GM19023 (cell line): ENCODE data around the gene THSD4.
"Not testable (repeated sequence)": the region's sequence is repeated elsewhere in the genome, so short reads cannot be mapped to it uniquely, and the experiment has no call there.

Source experiments
- ATAC-seq: cut with Tn5 transposase; IDR thresholded peaks from one replicate; pipeline ENCODE4 v1.9.1; 2021; ENCODE audit warnings: mild to moderate bottlenecking, moderate library complexity; ENCODE audit not compliant: unreplicated experiment

The THSD4 gene

DNA sequence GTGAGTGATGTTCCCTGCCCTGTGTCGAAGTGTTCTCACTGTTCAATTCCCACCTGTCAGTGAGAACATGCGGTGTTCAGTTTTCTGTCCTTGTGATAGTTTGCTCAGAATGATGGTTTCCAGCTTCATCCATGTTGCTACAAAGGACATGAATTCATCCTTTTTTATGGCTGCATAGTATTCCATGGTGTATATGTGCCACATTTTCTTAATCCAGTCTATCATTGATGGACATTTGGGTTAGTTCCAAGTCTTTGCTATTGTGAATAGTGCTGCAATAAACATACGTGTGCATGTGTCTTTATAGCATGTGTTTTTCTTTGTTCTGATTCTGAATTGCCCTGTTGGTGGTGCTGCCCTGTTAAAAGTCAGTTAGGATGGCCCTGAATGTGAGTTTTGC lies 204.2 kb downstream of the THSD4 start:
- not testable (repeated sequence) for ATAC-seq

DNA sequence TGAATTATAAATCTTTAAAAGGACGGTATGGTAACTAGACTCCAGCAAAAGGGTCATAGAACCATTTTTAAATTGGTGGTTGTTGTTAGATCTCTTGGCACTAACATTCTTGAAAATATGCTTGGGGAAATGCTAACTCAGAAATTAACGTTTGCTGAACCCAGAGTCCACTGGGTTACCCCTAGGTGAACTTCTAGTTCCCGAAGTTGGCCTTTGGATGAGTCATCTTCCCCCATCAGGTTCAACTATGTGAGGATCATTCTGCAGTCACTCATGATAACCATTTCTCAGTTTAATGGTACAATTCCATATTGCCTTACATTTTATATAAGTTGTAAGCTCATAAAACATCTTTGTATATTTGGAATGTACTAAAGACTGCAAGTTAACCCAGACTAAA lies 204.7 kb downstream of the THSD4 start:
- no peak for ATAC-seq

DNA sequence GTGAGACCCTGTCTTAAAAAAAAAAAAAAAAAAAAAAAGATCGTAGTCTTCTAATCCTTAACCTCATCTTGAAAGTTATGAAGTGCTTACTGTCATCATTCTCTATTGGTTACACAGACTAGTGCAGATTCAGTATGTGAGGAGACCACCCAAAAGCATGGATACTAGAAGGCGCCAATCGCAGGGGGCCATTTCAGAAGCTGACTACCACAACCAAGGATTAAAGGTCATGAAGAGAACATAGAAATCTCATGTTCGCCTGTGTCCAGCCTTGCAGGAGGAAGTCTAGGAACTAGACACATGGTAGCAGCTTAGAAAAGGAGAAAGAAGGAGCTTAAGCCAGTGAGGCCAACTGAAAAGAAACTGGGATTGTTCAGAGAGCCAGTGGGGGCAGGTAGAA lies 207.8 kb downstream of the THSD4 start:
- no peak for ATAC-seq

DNA sequence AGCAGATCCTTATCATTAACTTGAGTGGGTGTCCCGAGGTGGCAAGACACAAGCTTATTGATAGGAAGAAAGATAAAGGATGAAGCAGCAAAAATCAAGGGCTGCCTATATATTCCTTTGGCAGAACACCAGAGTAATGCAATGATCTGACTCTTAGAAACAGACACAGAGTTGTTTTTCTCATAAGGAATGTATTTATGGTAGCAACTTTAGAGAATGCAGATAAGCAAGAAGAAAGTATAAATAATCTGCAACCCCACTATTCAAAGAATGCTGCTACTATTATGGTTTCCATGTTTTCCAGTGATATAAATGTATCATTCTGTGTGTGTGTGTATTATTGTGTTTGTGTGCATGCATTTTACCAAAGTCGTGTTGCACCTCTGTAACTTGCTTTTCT lies 208.3 kb downstream of the THSD4 start:
- ATAC-seq, result no peak

DNA sequence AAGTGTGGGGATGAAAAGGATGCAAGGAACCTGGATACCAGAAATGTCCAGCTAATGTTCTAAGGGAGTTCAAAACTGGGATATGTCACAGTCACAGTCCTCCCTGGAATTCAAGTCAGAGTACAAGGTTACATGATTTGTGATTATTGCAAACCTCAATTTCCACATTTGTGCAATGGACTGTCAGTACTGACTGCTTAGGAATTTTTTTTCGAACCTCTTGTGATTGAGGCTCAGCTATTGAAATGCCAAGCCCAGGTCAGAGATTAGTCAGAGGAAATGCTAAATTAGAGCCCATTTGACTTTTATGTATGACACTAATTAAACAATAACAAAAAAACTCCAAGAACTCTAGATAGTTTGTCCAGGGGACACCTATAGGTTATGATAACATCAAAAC lies 210.2 kb downstream of the THSD4 start:
- ATAC-seq, result no peak

DNA sequence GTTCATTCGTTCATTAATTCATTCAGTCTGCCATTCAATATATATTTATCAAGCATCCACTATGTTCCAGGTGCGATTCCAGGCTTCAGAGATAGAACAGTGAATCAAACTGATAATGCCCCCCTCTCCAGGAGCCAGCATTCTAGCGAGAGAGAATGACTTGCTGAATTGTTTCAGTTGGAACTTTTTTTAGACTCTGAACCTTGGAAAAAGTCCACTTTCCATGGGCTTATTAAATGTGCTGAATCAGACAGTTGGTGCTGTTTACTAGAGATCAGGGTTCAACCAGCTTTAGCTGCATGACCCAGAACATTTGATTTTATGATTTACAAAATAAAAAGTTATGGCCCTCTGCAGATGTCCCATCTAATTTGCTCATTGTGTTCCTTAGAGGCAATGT lies 213.2 kb downstream of the THSD4 start:
- no peak for ATAC-seq

DNA sequence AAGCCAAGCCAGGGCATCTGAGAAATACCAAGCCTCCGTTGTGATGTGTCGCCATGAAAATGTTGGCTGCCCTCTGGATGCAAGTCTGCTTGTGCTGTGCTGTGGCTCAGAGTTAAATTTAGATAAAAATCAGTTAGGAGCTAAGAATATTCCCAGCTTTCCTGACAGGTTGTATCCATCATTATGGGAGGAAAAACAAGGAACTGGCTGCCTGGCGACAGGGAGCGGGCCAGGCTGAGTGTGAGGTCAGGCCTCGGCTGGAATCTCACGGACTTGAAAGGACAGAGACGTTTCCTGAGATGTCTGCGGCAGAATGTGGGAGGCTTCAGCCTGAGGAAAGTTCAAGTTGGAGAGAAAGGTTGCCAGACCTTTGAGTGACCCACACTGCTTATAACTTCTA lies 213.8 kb downstream of the THSD4 start:
- no peak for ATAC-seq

DNA sequence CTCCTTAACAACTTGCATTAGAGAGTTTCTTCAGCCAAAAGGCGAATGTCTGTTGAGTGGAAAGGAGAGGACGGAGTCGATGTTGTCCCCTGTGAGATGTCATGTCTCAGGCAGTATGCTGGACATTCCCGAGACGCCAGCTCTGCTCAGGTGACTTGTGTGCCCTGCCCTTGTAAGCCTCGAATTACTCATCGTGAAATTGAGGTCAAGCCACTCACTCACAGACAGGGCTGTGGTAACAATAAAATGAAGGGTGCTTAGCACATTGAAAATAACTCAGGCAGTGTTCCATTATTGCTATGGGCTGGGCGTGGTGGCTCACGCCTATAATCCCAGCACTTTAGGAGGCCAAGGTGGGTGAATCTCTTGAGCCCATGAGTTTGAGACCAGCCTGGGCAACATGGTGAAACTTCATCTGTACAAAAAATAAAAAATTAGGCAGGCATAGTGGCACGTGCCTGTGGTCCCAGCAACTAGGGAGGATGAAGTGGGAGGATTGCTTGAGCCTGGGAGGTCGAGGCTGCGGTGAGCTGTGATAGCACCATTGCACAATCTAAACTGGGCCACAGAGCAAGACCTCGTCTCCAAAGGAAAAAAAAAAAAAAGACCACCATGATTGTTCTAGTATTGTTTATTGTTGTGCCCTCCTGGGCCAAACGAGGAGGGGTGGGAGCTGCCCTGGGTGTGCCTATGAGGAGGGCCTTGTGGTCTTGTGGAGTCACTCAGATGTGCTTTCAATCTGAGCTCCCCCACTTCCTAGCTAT lies 214.4 kb downstream of the THSD4 start:
- no peak for ATAC-seq

DNA sequence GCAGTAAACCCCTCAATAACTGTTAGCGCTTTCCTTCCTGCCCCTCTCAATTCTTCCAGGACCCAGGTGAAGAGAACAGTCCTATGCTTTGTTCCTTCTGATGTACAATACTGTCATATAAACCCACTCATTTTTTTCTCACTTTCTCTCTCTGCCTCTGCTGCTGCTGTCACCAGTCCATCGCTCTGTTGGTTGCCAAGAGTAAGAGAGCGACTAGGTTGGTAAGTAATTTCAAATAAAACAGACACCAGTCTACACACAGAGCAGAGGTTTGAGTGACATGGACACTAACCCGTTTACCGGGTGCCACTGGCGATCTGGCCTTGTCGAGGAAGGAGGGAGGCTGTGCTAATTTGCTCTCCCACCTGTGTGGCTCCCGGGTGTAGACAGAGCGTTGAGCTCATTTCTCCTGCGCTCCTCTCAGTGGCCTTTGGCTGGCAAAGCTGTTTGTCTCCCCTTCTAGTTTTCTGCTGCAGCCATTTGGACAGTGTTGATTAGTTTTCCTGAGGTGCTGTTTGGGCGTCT lies 215.4 kb downstream of the THSD4 start:
- ATAC-seq, result no peak

DNA sequence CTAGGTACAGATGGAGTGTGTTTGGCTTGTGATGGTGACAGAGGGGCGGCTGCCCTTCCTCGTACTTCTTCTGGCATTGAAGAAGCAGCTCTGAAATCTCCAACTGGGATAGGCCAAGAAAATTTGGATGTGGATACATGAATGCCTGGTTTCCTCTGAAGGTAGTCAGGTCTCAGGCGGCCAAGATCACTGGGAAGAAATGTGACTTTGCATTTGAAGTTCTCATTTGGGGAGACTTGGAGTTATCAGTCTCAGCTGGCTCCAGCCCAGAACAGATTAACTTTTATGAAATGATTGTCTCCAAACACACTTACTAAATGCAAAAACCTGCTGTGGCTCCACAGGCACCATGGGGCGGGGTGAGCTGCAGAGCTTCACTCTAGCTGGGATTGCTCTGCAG lies 215.9 kb downstream of the THSD4 start:
- ATAC-seq, result no peak

DNA sequence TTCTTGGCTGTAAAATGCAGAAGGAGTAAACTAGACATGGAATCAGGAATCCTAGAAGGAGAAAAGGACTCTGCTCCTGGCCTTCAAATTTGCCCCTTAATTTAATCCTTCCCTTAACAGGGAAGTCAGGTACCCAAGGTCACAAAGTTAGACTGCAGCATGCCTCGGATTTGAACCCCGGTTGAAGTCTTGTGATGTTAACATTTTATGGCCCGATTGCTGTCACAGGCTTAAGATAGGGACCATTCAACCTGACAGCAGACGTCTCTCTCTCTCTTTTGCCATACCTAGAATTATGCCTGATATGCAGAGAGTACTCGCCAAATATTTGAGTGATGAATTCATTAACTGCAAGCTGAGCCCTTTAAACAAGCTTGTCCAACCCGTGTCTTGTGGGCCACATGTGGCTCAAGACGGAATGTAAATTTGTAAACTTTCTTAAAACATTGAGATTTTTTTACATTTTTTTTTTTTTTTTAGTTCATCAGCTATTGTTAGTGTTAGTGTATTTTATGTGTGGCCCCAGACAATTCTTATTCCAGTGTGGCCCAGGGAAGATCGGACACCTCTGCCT lies 217.2 kb downstream of the THSD4 start:
- ATAC-seq, result no peak

DNA sequence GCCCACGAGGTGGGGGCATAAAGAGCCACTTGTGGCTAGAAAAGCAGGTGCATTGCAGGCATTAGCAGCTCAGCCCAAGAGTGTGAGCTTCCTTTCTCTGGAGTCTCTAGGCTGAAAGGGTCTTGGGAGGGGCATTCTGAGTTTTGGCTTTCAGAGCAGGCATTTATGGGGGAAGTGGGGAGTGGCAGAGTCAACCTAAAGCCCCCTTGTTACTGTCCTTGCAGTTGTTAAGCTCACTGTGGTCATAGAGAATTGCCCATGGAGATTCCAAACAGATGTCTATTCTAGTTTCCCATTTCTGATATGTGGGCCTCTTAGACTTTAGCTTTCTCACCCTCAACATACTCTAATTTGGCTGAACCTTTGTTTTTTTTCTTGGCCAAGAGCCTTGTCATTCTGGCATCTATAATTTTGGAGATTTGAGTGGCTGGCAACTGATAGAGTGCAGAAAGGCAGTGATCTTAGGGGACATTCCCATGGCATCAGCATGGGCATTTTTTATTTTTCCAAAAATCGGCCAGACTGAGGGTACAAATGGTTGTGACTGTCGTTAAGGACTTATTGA lies 217.9 kb downstream of the THSD4 start:
- ATAC-seq, result no peak

DNA sequence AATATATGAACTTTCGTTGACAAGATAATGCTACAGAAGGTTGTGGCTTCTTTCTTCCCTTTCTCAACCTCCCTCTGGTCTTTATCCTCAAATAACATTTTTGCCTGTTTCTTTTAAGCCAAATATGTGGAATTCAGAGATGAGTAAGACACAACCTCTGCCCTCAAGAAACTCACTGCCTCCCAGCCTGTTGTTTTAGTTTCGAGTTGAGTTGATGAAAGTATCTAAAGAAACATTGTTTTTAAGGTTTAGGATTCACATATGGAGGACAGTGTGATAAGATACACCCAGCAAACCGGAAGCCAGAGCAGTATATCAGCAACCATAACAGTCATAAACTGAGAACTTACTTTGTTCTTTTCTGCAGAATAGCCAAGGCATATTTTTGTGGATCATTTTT lies 218.6 kb downstream of the THSD4 start:
- ATAC-seq, result no peak

DNA sequence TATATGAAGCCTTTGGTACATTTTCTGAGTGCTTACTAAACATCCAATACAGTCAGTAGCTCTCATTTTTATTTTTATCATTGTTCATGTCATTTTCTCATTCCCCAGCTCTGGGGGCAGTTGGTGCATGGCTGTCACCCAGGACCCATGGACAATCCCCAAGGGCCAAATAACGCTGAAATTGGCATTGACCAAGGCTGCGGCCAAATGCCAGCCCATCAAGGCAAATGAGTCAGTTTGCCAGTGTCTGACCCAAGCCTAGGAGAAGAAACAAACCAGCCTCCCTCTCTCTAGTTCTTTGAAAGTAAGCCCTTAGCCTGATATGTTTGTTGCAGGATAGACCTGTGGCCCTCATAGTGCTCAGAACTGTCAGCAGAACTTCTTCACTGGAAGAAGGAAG lies 219.2 kb downstream of the THSD4 start:
- ATAC-seq, result no peak

DNA sequence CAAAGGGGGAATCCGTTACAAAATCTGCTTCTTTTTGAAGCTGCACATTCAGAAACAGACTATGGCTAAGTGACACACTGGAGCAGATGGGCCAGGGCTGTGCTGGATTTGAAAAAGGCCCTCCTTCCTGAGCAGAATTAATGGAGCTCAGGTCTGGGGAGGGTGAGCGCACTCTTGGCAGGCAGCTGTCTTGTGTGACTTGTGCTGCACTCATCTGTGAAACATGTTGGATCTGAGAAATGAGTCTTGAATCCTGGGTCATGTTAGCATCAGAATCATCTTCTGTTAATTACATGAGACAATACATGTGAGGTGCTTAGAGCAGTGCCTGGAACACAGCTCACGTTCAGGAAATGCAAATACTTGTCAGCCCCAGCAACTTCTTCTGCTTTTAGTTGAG lies 219.6 kb downstream of the THSD4 start:
- no peak for ATAC-seq

DNA sequence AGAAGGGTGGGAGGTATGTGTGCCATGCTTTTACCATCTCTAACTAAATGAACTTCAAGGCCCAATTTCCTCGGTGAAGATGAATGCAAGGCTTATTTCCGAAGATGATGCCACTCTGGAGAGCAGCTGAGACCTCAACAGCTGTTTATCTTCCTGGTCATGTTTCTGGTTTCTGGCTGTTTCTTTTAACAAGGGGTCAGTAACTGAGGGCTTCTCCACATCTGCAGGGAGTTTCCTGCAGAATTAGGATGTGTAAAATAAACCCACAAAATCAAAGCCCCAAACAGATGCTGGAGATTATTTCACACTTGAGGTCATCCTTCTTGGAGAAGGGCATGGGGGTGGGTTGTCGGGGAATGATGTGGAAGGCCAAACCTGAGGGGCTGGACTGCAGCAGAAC lies 220.3 kb downstream of the THSD4 start:
- no peak for ATAC-seq

DNA sequence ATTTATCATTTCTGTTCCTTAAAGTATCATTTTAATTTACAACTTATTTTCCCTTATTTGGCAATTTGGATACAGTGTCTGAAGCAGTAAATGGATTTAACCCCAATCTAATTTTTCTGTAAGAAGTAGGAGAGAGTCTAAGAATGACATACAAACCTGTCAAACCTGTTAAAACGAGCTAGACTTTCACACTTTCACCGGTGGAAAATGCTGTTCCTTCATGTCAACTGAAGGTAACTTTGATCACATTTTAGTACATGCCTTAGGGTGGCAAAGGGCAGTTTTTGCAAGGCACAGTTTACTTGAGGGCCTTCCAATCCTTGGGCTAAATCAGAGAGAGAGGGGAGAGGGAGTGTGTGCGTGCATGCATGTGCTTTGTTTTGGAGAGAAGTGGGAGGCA lies 221.4 kb downstream of the THSD4 start:
- no peak for ATAC-seq

DNA sequence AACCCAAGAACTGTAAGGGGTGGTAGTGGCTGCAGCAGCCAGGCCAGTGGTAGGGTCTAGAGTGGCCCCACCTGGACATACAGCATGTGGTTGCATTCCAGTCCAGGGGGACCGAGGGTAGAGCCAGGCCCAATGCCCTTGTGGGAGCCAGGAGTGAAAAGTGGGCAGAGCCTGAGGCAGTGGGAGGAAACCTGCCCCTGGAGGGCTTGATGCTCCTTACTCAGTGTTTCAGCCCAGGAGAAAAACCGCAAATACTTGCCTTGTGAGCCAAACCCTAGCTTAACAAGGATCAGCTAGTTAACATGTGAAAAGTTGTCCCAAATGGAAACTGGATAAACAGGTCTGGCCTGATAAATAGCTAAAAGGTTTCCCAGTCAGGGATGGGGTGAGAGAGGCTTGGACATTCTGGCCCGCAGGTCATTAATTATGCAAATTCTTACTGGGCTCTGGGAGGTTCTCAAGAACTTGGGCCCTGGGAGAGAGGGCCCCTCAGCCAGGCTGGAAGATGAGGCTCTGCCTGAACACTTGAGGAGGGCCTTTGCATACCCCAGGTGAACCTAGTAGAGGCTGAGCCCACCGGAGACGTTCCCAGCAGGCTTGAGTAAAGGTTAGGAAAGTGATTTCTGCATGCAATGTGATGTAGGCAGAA lies 222.1 kb downstream of the THSD4 start:
- no peak for ATAC-seq

DNA sequence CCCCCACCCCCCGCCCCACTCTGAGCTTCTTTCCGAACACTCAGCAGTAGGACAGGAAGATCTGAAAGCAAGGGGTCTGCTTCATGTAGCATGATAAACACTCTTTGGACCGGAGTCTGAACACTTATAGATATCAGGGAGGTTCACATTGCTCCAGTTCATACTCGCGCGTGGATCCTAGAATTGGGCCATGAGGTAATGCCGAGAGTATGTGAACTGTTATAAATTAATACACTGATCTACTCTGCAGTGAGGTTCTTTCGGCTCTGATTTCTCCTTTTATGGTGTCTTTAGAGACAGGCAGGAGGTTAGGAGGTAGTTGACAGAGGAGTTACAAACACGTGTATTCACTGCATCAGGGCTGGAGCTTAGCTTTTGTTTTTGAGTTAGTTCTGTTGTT lies 223.0 kb downstream of the THSD4 start:
- ATAC-seq, result no peak

DNA sequence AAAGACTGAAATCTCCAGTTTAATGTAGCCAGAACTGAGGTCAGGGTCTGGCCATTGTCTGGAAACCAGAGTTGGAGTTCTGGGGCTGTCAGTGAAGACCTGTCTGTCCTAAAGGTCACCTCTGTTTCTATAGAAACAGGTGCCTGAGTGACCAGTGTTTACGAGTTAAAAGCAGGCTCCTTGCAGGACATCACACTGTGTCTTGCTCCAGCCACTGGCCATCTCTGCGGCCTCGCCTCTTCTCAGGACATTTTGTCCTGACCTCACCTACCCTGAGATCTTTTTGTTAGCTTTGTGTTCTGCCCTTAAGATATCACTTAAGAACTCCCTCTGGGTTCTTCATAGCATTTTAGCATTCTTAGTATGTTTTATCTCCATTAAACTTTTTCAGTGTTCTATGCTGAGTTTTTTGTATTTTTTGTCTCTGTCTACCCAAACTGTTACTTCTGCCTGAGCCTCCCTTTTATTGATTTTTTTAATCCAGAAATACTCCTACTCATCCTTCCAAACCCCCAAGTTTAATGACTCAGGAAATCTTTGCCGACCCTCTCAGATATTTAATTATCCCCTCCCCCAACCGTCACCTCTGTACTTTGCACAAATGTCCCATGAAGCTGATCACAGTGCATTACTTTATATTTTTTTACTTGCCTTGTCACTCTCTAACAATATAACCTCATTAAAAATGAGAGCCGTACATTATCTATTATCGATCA lies 223.7 kb downstream of the THSD4 start:
- ATAC-seq, result no peak

DNA sequence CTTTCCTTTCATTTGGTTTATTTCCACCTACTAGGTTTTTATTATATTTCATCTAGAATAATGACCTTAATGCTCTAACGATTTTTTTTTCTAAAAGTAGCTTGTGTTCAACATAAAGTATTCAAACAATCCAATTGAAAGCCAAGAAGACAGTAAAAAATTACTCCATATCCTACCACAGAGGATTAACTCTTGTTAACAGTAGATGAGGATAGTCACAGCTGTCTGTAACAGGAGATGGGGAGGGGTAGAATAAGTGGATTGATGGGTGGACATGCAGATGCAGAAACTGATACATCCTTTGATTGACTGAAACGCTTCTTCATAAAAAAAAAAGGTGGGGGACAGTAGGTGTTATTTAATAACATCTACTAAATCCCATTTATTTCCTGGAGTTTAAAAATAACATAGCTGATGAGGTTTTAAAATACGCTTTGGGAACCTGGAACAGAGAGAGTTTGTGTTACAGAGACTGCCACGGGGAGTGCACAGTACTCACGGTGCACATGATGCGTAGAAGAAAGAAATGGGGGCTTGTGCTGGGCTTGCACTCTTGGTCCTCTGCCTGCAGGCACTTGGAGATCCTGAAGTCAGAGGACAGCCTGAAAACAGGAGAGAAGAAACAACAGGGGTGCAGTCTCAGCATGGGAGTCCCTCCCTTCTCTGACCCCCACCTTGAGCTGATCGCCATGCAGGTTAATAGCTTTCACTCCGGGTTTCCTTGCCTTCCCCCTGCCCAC lies 226.7 kb downstream of the THSD4 start:
- ATAC-seq, result no peak
